Stimulated activated CD8-positive, alpha-beta memory T cell treated with anti-CD3 and anti-CD28 coated beads, Interleukin-7, amount 100 ng/mL, for 1 hour (primary cell): Measurements from ENCODE around the gene EPHB1.
"Not testable (repeated sequence)": the region's sequence is repeated elsewhere in the genome, so short reads cannot be mapped to it uniquely, and the experiment has no call there.

ENCODE experiments used
- DNase-seq, 2 donors: peaks; one replicate each; pipeline ENCODE4 v3.0.0-alpha.2; 2020; ENCODE audit warnings: low read depth in 2 of 2

EPHB1 gene

GRCh38 chr3:135084405-135084804 lies 289.3 kb downstream of the EPHB1 start:
- DNase-seq, result no peak

- no peak for DNase-seq
Observed at GRCh38 chr3:135084976-135085375, 289.9 kb downstream of the EPHB1 start.

DNA sequence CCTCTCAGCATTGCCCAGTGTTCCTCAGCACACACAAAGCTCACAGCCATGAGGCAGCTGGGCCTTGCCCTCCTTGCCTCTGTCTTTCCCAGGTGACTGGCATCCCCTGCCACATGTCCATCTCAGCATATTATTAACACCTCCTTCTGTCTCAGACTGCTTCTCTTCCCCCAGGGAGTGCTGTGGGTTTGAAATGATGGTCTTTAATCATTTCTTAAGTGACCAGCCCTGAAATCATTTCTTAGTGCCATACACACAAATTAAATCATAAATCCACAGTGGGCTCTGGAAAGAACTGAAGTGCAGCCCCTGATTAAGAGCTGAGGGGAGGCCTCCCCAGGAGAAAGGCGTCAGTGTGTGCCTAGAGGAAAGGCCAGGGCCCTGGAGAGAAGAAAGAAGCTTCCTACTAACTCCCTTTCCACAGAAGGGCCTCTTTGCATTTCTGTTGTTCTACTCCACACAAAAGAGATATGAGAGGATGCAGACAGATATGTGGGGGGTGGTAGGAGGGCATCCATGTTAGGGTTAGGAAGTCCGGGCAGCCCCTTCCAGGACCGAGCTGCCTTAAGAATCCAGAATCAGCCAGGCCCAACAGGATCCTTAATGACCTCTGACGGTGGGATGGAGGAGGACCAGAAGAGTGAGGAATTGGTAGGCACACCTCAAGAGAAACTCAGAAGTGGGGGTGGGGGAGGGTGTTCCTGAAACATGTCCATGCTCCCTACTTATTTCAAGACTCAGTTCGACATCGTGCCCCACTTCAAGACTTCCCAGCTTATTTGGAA lies 290.8 kb downstream of the EPHB1 start:
- no peak for DNase-seq

DNA sequence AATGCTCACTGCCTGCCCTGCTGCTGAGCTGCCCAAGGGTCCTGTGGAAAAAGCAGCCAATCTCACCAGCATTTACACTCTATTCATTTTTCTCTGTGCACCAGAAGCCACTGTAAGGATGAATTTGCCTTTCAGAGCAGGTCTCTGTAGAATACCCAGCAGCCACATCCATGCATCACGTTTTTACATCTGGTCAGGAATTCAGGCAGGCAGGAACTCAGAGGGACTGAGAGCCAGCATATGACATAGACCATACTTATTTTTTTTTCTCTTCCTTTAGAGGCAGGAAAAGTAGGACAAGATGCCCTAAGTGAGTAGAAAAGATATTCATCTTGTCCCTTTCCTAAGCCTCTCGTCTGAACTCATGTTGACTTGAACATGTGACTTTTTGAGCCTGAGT lies 292.7 kb downstream of the EPHB1 start:
- no peak for DNase-seq

- no peak for DNase-seq
Observed at GRCh38 chr3:135089451-135089850, 294.4 kb downstream of the EPHB1 start.

- DNase-seq, result no peak
Observed at GRCh38 chr3:135090020-135090717, 295.1 kb downstream of the EPHB1 start.

DNA sequence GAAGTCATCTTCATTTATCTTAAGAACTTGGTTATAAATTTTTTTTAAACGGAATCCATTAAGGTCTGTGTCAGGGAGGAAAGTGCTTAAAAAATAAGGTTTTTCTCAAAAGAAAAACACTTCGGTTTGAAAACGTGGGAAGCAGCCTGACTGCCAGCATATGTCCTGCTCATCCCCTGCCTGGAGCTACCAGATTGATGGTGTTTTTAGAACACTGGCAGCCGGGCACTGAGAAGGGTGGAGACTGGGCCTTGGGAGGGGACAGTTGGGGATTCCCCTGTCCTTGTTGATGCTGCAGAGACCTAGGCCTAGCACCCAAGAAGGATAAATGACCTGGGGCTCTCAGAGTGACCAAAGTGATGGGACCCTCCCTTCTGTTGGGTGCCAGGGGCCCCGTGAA lies 296.9 kb downstream of the EPHB1 start:
- no peak for DNase-seq

- no peak for DNase-seq
Observed at GRCh38 chr3:135093121-135093520, 298.1 kb downstream of the EPHB1 start.

DNA sequence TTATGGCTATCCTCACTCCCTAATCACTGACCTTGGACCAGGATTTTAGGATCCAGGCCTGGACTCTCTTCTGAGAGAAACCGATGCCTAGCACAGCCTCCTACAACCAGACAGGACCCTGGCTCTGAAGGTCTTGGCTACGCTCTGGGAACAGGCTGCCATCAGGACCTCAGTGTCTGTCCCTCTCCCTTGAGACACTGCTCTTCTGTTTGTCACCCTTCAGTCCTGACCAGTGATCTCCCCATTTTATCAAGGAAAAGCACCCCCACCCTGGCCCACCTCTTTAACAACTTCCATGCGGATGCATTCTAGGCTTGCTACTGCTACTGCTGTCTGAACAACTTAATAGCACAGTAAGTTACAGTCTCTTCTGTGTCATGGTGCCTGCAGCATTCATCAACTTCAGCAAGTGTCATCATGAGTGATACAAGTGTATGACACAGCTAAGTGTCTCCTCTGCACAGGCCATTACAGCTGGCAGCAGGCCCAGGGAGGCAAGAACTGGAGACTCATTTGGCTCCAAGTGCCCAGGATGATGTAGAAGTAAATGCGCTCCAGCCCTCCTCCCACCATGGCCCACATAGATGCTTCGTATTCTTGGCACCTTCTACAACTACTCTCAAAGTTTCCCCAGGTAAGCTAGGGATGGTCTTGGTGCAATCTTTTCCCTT lies 302.4 kb downstream of the EPHB1 start:
- DNase-seq, result no peak

DNA sequence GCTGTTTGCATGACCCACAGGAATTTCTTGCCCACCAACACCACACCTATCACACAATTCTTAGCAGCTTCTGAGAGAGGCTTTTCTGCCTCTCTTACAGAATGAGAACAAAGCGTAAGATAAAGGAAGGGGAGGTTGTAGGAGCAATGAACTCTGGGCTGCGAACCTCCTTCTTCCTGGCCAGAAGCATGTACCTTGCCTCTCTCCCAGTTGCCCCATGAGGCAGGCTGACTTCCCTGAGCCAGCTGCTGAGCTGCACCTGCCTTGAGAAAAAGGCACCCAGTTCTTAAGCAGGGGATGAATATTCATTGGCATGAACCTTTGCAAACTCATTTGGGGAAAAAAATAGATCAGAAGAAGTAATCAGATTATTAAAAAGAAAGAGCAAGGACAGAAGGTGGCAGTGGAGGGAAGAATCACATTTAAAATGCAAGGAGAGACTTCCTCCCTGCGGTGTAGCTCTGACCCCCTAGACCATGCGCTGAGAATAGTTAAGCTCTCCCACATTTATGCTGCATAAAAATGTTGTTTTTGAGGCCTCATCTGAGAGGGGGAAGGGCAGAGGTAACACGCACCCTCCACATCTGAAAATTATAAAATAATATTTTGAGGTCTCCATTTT lies 304.8 kb downstream of the EPHB1 start:
- DNase-seq, result no peak

DNA sequence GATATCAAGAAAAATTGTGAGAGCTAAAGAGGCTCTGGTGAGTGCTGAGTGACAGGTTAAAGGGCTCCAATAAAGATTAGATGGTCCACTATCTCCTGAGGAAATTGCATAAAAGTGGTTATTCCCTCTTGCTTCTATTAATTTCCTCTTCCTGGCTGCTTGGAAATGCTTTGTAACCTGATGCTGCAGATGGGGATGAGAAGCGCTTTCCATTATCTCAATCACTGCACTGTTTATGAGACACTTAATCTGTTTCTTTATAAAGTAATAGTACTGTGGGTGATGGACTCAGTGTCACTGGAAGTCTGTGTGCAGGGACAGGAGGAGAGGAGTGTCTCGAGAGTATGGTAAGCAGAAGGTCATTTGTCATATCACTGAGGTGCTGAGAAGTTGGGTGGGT lies 305.3 kb downstream of the EPHB1 start:
- DNase-seq, result no peak

GRCh38 chr3:135103917-135104316 lies 308.9 kb downstream of the EPHB1 start:
- no peak for DNase-seq

- DNase-seq, result no peak
Observed at GRCh38 chr3:135106445-135106844, 311.4 kb downstream of the EPHB1 start.

DNA sequence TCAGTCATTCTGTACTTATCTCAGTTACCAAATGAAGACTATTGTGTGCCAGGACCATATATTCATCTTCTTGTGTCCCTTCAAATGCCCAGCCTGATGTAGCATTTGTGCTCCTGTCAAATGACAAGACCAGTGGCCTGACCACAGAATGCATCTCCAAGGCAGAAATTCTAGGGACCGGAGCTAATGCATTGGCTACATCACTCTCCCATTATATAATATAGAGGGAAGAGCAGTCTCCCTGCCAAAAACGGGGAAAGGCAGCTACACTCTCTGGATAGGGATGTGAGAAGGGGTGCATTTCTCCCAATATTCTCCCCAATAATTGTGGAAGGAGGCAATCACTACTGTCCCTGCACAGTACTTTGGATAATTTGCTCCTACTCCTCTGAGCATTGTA lies 312.0 kb downstream of the EPHB1 start:
- no peak for DNase-seq

GRCh38 chr3:135109681-135110080 lies 314.6 kb downstream of the EPHB1 start:
- DNase-seq, result no peak

DNA sequence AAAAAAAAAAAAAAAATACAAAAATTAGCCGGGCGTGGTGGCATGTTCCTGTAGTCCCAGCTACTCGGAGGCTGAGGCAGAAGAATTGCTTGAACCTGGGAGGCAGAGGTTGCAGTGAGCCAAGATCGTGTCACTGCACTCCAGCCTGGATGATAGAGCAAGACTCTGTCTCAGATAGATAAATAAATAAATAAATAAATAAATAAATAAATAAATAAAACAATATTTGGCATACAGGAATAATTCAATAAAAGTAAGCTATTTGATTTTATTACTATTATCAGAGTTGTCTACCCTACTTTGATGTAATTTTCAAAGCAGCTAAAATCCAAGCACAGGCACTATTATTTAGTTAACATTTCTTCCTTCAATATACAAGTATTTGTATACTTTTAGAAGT lies 319.5 kb downstream of the EPHB1 start:
- not testable (repeated sequence) for DNase-seq

DNA sequence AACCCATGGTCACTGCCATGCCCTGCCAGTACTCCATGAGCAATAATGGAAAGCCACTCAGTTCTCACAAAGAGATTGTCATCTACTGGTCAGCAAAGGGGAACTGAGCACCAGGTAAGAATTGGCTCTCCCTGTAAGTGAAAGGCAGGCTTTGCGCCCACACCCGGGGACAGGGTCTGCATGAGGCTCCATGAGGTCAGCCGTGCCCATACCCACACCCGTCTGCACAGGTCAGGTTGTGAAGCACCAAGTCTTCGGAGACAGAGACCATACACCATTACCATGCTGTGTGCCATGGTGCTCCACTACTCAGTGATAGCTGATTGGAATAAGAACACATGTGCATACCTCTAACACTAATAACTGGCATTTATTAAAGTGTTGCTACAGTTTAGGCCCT lies 322.9 kb downstream of the EPHB1 start:
- no peak for DNase-seq

- no peak for DNase-seq
Observed at GRCh38 chr3:135118792-135119191, 323.7 kb downstream of the EPHB1 start.

DNA sequence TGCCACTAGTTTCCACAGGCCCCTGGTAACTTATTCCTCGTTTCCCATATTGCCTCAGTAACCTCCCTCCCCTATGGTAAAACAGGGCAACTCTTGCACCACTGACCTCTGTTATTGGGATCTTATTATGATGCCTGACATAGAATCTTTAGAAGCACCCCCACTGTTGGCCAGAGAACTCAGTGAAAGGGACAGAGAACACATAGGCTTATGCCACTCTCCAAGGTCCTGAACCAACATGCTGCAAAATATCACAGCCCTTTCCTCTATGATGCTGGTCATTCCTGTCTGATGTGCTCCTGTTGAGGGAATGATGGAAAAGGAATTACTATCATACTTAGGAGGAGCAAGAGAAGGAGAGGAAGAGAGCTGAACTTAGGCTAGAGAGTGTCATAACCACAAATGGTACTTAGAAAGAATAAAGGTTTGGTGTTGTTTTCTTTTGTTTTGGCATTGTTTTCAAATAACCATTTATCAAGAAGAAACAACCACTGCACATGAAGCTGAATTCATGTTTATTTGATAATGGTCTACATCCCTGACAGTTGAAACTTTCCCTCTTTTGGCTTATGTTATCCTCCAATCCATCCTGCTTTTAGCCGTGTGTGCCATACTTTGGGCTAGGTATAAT lies 330.2 kb downstream of the EPHB1 start:
- no peak for DNase-seq

DNA sequence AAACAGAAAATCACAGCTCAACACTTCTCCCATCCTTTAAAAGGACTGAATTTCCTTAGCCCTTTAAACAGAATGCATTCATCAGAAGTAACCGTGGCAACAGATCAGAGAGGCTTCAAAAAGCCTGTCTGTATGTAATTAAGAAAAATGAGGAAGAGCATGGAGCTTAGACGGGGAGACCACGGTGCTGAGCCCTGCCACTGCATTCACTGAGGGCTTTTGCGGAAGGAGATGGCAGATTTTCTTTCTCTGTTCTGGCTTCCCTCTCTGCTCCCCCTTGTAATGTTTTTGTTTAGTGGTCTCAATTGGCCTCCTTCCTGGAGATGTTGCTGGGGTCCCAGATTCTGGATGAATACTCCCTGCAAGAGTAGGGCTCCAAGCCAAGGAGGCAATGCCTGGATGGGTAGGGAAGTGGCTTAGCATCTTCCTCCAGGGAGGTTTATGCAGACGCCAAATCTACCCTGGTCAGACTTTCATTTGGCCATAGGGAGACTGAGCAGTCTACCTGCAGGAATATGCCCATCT lies 332.9 kb downstream of the EPHB1 start:
- DNase-seq, result no peak

GRCh38 chr3:135128818-135129217 lies 333.8 kb downstream of the EPHB1 start:
- no peak for DNase-seq

GRCh38 chr3:135131290-135131689 lies 336.2 kb downstream of the EPHB1 start:
- no peak for DNase-seq
